Activated effector memory CD4-positive, alpha-beta T cell treated with Interleukin-2 at 50 U/mL for 16 hours (primary cell): Measurements from ENCODE around the gene OR10A3.
"Not testable (repeated sequence)": the region's sequence is repeated elsewhere in the genome, so short reads cannot be mapped to it uniquely, and the experiment has no call there.

Experiments
- DNase-seq: peaks from one replicate; pipeline ENCODE4 v3.0.0-alpha.2; 2020

OR10A3 gene

GRCh38 chr11:7941608-7942007, at the start of gene OR10A3:
Gene OR10A3 (minus strand): TSS chr11:7941708. CDS start chr11:7939520, 2,188 bp downstream.
- no peak for DNase-seq

DNA sequence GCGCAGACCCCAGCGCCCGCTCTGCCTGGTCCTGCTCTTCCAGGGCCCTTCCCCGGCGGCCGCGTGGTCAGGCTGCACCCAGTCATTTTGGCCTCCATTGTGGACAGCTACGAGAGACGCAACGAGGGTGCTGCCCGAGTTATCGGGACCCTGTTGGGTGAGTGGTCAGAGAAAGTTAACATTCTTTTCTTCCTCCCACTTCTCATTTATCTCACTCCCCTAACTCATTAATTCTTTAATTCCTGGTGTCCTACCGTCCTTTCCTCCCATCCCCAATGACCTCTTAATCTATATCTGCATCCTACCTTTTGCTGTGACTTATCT, 46.0 kb upstream of the OR10A3 start:
- DNase-seq = not testable (repeated sequence)

GRCh38 chr11:7986768-7987559, 45.5 kb upstream of the OR10A3 start, which contains the start of gene EIF3F:
Gene EIF3F (plus strand): TSS chr11:7987337. CDS start chr11:7987353, 16 bp downstream.
- peak; percentile 85 for DNase-seq

DNA sequence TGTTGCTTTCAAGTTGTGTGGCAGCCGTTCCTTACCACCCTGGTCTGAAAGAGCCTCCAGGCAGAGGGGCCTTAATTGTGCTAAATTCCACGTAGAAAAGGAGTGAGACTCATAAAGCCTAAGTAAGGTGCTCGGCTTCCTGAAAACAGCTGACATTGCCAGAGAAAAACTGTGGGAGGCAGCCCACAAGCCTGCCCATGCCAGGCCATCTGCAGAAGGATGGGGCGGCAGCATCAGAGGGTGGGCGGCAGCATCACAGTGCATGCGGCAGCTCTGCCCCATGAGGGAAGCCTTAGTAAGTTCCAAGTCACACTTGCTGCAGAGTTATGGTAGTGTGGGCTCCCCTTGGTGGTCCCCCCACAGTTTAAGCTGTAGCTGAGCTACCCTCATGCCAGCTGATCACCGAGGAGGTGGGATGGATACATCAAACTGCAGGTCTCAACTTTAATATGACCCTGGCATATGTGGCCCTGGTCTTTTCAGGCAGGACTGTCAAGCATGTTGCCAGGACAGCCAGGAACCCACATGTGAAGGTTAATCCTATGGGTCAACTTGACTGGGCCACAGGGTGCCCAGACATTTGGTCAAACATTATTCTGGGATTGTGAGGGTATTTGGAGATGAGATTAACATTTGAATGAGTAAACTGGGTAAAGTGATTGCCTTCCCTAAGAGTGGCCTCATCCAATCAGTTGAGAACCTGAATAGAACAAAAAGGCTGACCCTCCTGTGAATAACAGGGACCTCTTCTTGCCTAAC, 42.5 kb upstream of the OR10A3 start:
- no peak for DNase-seq

GRCh38 chr11:7982582-7983119, 41.1 kb upstream of the OR10A3 start:
- no peak for DNase-seq

- no peak for DNase-seq
Measured at GRCh38 chr11:7981619-7982157, 40.2 kb upstream of the OR10A3 start.

GRCh38 chr11:7977232-7977917, 35.9 kb upstream of the OR10A3 start:
- no peak for DNase-seq

DNA sequence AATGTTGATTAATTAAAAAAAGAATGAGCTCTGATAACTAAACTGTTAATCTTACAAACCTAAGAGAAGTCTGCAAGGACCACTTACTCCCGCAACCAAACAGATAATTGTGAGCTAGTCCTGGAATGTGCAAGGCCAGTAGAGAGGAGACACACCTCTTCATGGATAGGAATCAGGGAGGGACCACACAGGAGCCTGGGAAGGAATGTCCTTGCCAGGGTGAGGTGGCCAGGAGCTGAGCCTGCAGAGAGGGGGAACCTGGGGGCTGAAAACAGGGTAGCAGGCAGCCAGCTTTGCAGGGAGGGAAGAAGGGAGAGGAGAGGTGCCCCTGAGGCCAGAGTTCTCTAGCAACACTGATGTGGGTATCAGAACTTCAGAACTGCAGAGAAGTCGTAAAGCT, 33.2 kb upstream of the OR10A3 start:
- no peak for DNase-seq

GRCh38 chr11:7973011-7973410, 31.5 kb upstream of the OR10A3 start:
- DNase-seq = no peak

GRCh38 chr11:7971846-7972245, 30.3 kb upstream of the OR10A3 start:
- DNase-seq = no peak

DNA sequence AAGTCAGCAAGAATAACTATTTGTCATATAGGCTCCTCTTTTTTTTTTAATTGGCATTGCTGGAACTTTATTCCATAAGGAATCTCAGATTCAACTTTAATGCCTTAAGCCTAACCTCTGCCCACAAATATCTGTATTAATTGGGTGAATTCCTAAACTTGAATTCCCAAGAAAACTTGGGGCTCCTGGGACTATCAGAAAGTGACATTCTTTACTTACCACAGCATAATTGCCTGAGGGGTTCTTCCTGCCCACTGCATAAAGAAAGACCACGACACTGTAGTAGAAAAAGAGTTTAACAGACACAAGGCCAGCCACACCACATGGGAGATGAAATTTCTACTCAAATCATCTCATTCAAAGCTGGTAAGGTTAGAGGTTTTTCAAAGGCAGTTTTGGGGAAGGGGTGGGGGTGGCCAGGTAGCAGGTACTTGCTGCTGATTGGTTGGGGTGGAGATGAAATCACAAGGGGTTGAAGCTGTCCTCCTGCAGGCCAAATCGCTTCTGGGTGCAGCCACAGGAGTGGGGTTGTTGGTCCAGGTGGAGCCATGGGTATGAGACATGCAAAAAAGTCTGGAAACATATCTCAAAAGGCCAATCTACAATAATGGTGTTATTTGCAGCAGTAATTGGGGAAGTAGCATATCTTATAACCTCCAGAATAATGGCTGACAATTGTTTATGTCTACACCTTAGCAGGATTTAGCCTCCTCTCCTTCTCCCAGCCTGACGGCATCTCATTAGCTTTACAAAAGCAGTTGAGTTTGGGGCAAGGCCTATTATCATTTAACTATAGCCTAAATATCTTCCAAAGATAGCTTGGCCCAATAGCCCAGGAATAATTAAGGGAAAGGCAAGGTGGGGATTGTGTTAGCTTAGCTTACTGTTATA, 28.5 kb upstream of the OR10A3 start:
- no peak for DNase-seq

- no peak for DNase-seq
Measured at GRCh38 chr11:7968686-7969085, 27.2 kb upstream of the OR10A3 start.

DNA sequence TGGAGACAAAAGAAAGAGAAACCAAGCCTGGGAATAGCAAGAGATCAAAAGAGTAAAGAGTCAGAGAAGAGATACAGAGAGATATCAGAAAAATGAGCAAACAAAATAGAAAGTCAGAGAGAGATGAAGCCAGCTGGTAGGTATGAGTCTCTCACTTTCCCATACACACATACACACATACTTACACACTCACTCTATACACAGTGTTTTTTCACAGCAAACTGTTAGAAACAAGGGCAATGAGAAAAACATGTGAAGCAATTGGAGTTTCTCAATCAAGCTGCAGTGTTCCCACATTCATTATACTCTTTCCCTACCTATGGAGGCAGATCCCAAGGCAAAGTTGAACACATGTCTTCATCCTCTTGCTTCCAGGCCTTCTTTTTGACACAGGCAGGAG, 26.3 kb upstream of the OR10A3 start:
- no peak for DNase-seq

- no peak for DNase-seq
Measured at GRCh38 chr11:7967097-7967496, 25.6 kb upstream of the OR10A3 start.

- DNase-seq = no peak
Measured at GRCh38 chr11:7965386-7965785, 23.9 kb upstream of the OR10A3 start, which contains the start of gene NLRP10. Gene NLRP10 (minus strand): TSS chr11:7965447. CDS start chr11:7963495, 1,952 bp downstream.

- DNase-seq = no peak
Measured at GRCh38 chr11:7964873-7965272, 23.4 kb upstream of the OR10A3 start.

DNA sequence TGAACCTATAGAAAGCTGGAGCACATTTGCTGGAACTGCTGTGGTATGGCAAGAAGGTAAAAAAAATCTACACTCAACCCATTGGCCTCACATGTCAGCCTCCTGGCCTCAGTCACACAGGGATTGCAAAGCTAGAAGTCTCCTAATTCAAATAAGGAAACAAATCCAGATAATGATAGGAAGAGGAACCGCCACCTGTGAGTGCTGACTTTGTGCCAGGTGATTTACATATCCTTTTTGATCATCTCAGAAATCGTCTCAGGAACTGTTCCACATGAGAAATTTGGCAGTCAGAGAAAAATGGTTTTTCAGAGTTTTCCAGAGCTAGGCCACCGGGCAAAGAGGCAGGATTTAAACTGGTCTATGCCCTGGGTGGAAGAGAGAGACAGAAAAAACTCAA, 22.8 kb upstream of the OR10A3 start:
- DNase-seq = no peak

GRCh38 chr11:7955191-7955590, 13.7 kb upstream of the OR10A3 start:
- no peak for DNase-seq

- no peak for DNase-seq
Measured at GRCh38 chr11:7949934-7950333, 8.4 kb upstream of the OR10A3 start.

- DNase-seq = no peak
Measured at GRCh38 chr11:7944123-7944522, 2.6 kb upstream of the OR10A3 start.

GRCh38 chr11:7941146-7941545, 362 bp downstream of the OR10A3 start:
- no peak for DNase-seq

GRCh38 chr11:7936615-7937014, 4.9 kb downstream of the OR10A3 start:
- no peak for DNase-seq
